Karpas-422 (cell line): Measurements from ENCODE around the gene FAT3. TPM values are rescaled to one million over a fixed set of nuclear protein-coding genes. Genes with fewer than 3 reads are reported as not detected.

Experiments used
- DNase-seq: peaks from one replicate; pipeline ENCODE4 v3.0.0-alpha.2; 2015
- H2AFZ ChIP-seq: fragments of 200-600 bp; sonication (generic); 2 replicates; pipeline ENCODE4 v1.6.1; 2014; ENCODE audit warnings: antibody characterized with exemption, low read length, mixed read lengths
- H3K27ac ChIP-seq: fragments of 200-600 bp; sonication (generic); 2 replicates; pipeline ENCODE4 v1.5.1; 2014; ENCODE audit warnings: mild to moderate bottlenecking, low read length, moderate library complexity
- H3K27me3 ChIP-seq: fragments of 200-600 bp; sonication (generic); 2 replicates; pipeline ENCODE4 v1.6.1; 2014; ENCODE audit warnings: low read length, mixed read lengths
- H3K36me3 ChIP-seq: fragments of 200-600 bp; sonication (generic); 2 replicates; pipeline ENCODE4 v1.6.1; 2014; ENCODE audit warnings: low read length, mixed read lengths; ENCODE audit not compliant: insufficient read depth
- H3K4me1 ChIP-seq: fragments of 200-600 bp; sonication (generic); 2 replicates; pipeline ENCODE4 v1.6.1; 2014; ENCODE audit warnings: mild to moderate bottlenecking, low read length, mixed read lengths
- H3K4me2 ChIP-seq: fragments of 200-600 bp; sonication (generic); 2 replicates; pipeline ENCODE4 v1.6.1; 2014; ENCODE audit warnings: low read length, low read depth, mild to moderate bottlenecking; ENCODE audit not compliant: poor library complexity, severe bottlenecking
- H3K4me3 ChIP-seq: fragments of 200-600 bp; sonication (generic); 2 replicates; pipeline ENCODE4 v1.5.1; 2014; ENCODE audit warnings: mild to moderate bottlenecking, antibody characterized with exemption, low read length, mixed read lengths
- H3K79me2 ChIP-seq: fragments of 200-600 bp; sonication (generic); 2 replicates; pipeline ENCODE4 v1.6.1; 2014; ENCODE audit warnings: mild to moderate bottlenecking, low read length, mixed read lengths
- H3K9ac ChIP-seq: fragments of 200-600 bp; sonication (generic); 2 replicates; pipeline ENCODE4 v1.6.0; 2014; ENCODE audit warnings: low read length
- H3K9me2 ChIP-seq: fragments of 200-600 bp; sonication (generic), shearing (Covaris generic); replicated peaks from 2 replicates; pipeline ENCODE4 v1.6.0; 2014; ENCODE audit warnings: mild to moderate bottlenecking, low read length, moderate library complexity; ENCODE audit not compliant: insufficient read depth
- H3K9me3 ChIP-seq: fragments of 300-700, 200-600 bp; sonication (generic); 2 replicates; pipeline ENCODE4 v1.6.1; 2014; ENCODE audit warnings: low read length, mixed read lengths
- H4K20me1 ChIP-seq: fragments of 200-600 bp; sonication (generic); 2 replicates; pipeline ENCODE4 v1.6.1; 2014; ENCODE audit warnings: mild to moderate bottlenecking, antibody characterized with exemption, low read length, low read depth; ENCODE audit not compliant: insufficient read depth
- total RNA-seq: library from RNA; depleted of rRNA; stranded (reverse); fragments of >200 nt; shearing (Covaris generic); gene quantifications from 2 replicates; pipeline ENCODE4 v1.2.3, GENCODE V29; 2014; ENCODE audit warnings: low replicate concordance

Gene FAT3
- total RNA-seq, 1 experiment from 2014 or later = not detected

- Histone ChIP-seq H3K36me3 (no peaks in the 10 kb centered on the region), H2AFZ (no peak overlapping the region), H3K27me3 (no peaks in the 10 kb centered on the region), H3K79me2 (no peaks in the 10 kb centered on the region), H3K4me2 (no peak overlapping the region), H3K4me1 (no peaks in the 10 kb centered on the region), H3K27ac (no peak overlapping the region), H3K9me2 (no peaks in the 10 kb centered on the region; the same call in 1 of the 2 replicates), H3K9ac (no peak overlapping the region), H3K9me3 (peaks cover 22% of the 10 kb centered on the region; the same call in 1 of the 2 replicates), H4K20me1 (no peaks in the 10 kb centered on the region), H3K4me3 (no peak overlapping the region)
- no peak for DNase-seq
Measured at GRCh38 chr11:92264350-92264749, 39.7 kb downstream of the FAT3 start.

GRCh38 chr11:92266806-92267205 is 42.2 kb downstream of the FAT3 start:
- Histone ChIP-seq H3K9me2 (no peaks in the 10 kb centered on the region; the same call in 1 of the 2 replicates), H3K9ac (no peak overlapping the region), H3K27me3 (no peaks in the 10 kb centered on the region), H4K20me1 (no peaks in the 10 kb centered on the region), H2AFZ (no peak overlapping the region), H3K79me2 (no peaks in the 10 kb centered on the region), H3K27ac (no peak overlapping the region), H3K4me3 (no peak overlapping the region), H3K9me3 (peaks cover 31% of the 10 kb centered on the region), H3K4me2 (no peak overlapping the region), H3K4me1 (no peaks in the 10 kb centered on the region), H3K36me3 (no peaks in the 10 kb centered on the region)
- DNase-seq = no peak

- no peaks in the 10 kb centered on the region for H4K20me1 ChIP-seq
- no peak for DNase-seq
- H3K27ac ChIP-seq = no peak overlapping the region
- H3K9ac ChIP-seq = no peak overlapping the region
- H3K9me2 ChIP-seq = no peaks in the 10 kb centered on the region
- no peaks in the 10 kb centered on the region for H3K4me1 ChIP-seq
- H3K27me3 ChIP-seq = no peaks in the 10 kb centered on the region
- H3K36me3 ChIP-seq = no peaks in the 10 kb centered on the region
- H3K9me3 ChIP-seq = peaks cover 27% of the 10 kb centered on the region
- no peaks in the 10 kb centered on the region for H3K79me2 ChIP-seq
- no peak overlapping the region for H3K4me2 ChIP-seq
- no peak overlapping the region for H3K4me3 ChIP-seq
- no peak overlapping the region for H2AFZ ChIP-seq
Measured at GRCh38 chr11:92267278-92267677, 42.7 kb downstream of the FAT3 start.

GRCh38 chr11:92267968-92268367 is 43.4 kb downstream of the FAT3 start:
- Histone ChIP-seq H4K20me1 (no peaks in the 10 kb centered on the region), H3K9me2 (no peaks in the 10 kb centered on the region), H2AFZ (no peak overlapping the region), H3K79me2 (no peaks in the 10 kb centered on the region), H3K27me3 (no peaks in the 10 kb centered on the region), H3K9ac (no peak overlapping the region), H3K36me3 (no peaks in the 10 kb centered on the region), H3K27ac (no peak overlapping the region), H3K4me1 (no peaks in the 10 kb centered on the region), H3K4me2 (no peak overlapping the region), H3K9me3 (peaks cover 22% of the 10 kb centered on the region), H3K4me3 (no peak overlapping the region)
- no peak for DNase-seq

GRCh38 chr11:92268546-92268945 is 43.9 kb downstream of the FAT3 start:
- Histone ChIP-seq H3K27me3 (no peaks in the 10 kb centered on the region), H3K9me2 (no peaks in the 10 kb centered on the region; the same call in 1 of the 2 replicates), H3K4me1 (no peaks in the 10 kb centered on the region), H3K9me3 (peaks cover 22% of the 10 kb centered on the region), H3K36me3 (no peaks in the 10 kb centered on the region), H3K4me2 (no peak overlapping the region), H3K27ac (no peak overlapping the region), H4K20me1 (no peaks in the 10 kb centered on the region), H2AFZ (no peak overlapping the region), H3K4me3 (no peak overlapping the region), H3K79me2 (no peaks in the 10 kb centered on the region), H3K9ac (no peak overlapping the region)
- no peak for DNase-seq

- H3K4me2 ChIP-seq = no peak overlapping the region
Measured at GRCh38 chr11:92269021-92269420, 44.4 kb downstream of the FAT3 start.

GRCh38 chr11:92269841-92270240 is 45.2 kb downstream of the FAT3 start:
- no peak for DNase-seq
- Histone ChIP-seq H3K9ac (no peak overlapping the region), H4K20me1 (no peaks in the 10 kb centered on the region), H3K27me3 (no peaks in the 10 kb centered on the region), H3K4me1 (no peaks in the 10 kb centered on the region), H3K79me2 (no peaks in the 10 kb centered on the region), H3K4me2 (no peak overlapping the region), H3K4me3 (no peak overlapping the region), H2AFZ (no peak overlapping the region), H3K9me2 (peaks cover 6% of the 10 kb centered on the region; the same call in 1 of the 2 replicates), H3K9me3 (peaks cover 19% of the 10 kb centered on the region), H3K36me3 (no peaks in the 10 kb centered on the region), H3K27ac (no peak overlapping the region)

More at GRCh38 chr11:92269021-92269420, 44.4 kb downstream of the FAT3 start:
- H3K4me3 ChIP-seq = no peak overlapping the region
- H3K4me1 ChIP-seq = no peaks in the 10 kb centered on the region
- H3K9ac ChIP-seq = no peak overlapping the region
- no peaks in the 10 kb centered on the region for H3K36me3 ChIP-seq
- H3K9me2 ChIP-seq = peaks cover under 1% of the 10 kb centered on the region; the same call in 1 of the 2 replicates
- H3K27ac ChIP-seq = no peak overlapping the region
- H2AFZ ChIP-seq = no peak overlapping the region
- no peaks in the 10 kb centered on the region for H3K79me2 ChIP-seq
- H3K9me3 ChIP-seq = peaks cover 17% of the 10 kb centered on the region
- DNase-seq = no peak
- H4K20me1 ChIP-seq = no peaks in the 10 kb centered on the region
- no peaks in the 10 kb centered on the region for H3K27me3 ChIP-seq

- no peak overlapping the region for H3K4me3 ChIP-seq
- no peak overlapping the region for H3K27ac ChIP-seq
- no peaks in the 10 kb centered on the region for H3K27me3 ChIP-seq
- peaks cover 9% of the 10 kb centered on the region; the same call in 1 of the 2 replicates for H3K9me2 ChIP-seq
- no peak overlapping the region for H3K9ac ChIP-seq
- no peak overlapping the region for H2AFZ ChIP-seq
- peaks cover 23% of the 10 kb centered on the region for H3K9me3 ChIP-seq
- H3K36me3 ChIP-seq = no peaks in the 10 kb centered on the region
- no peaks in the 10 kb centered on the region for H3K79me2 ChIP-seq
- H3K4me2 ChIP-seq = no peak overlapping the region
- no peaks in the 10 kb centered on the region for H3K4me1 ChIP-seq
- no peak for DNase-seq
- no peaks in the 10 kb centered on the region for H4K20me1 ChIP-seq
Measured at GRCh38 chr11:92272651-92273050, 48.0 kb downstream of the FAT3 start.
